Heart right ventricle (tissue), 16 donors: Measurements from ENCODE around the gene LOXHD1. TPM values are rescaled to one million over a fixed set of nuclear protein-coding genes. Genes with fewer than 3 reads are reported as not detected.

Experiments
- ATAC-seq, 8 donors: fragments of 200-7000 bp; cut with Tn5 transposase; one replicate each; pipeline ENCODE4 v1.9.1; 2020; ENCODE audit warnings: mild to moderate bottlenecking in 8 of 8, moderate library complexity in 8 of 8, moderate number of reproducible peaks in 1 of 8
- DNase-seq, 2 donors: peaks; one replicate each; pipeline ENCODE4 v3.0.0-alpha.2; 2020
- H3K27ac ChIP-seq, 10 donors: fragments of 200-600 bp; sonication (generic) in 2 of 10; one replicate each; pipeline versions ENCODE4 v1.5.0 to v1.8.0; 2020 to 2022; ENCODE audit warnings: mild to moderate bottlenecking in 3 of 10
- H3K27me3 ChIP-seq, 7 donors: fragments of 200-600 bp; one replicate each; pipeline ENCODE4 v1.8.0; 2021 to 2022; ENCODE audit warnings: mild to moderate bottlenecking in 2 of 7
- H3K36me3 ChIP-seq, 9 donors: fragments of 200-600 bp; sonication (generic) in 1 of 9; one replicate each; pipeline versions ENCODE4 v1.5.0 to v1.8.0; 2020 to 2022; ENCODE audit warnings: mild to moderate bottlenecking in 2 of 9
- H3K4me1 ChIP-seq, 9 donors: fragments of 200-600 bp; sonication (generic) in 1 of 9; one replicate each; pipeline versions ENCODE4 v1.5.0 to v1.8.0; 2020 to 2022; ENCODE audit warnings: mild to moderate bottlenecking in 4 of 9
- H3K4me3 ChIP-seq, 10 donors: fragments of 200-600 bp; sonication (generic) in 2 of 10; one replicate each; pipeline versions ENCODE4 v1.5.0 to v1.8.0; 2020 to 2022; ENCODE audit warnings: mild to moderate bottlenecking in 7 of 10, moderate library complexity in 2 of 10
- H3K9me3 ChIP-seq, 11 donors: fragments of 200-600 bp in 10 of 11; sonication (generic) in 2 of 11; one replicate each; pipeline versions ENCODE4 v1.5.0 to v1.8.0; 2013 to 2022; ENCODE audit warnings: mild to moderate bottlenecking in 2 of 11, control low read depth in 1 of 11, moderate library complexity in 1 of 11
- WGBS, 2 donors: extraction: QIAGEN DNeasy Blood & Tissue Kit; methylation state at CpG; one replicate each; pipeline ENCODE4 v1.1.7; 2013; ENCODE audit warnings: inconsistent platforms in 1 of 2; 5-methylcytosine and 5-hydroxymethylcytosine counted together
- intact Hi-C, 10 donors: fragments of 100-400 bp; cut with DNase I; formaldehyde crosslinking; loops; one replicate each; pipeline versions ENCODE4 v1.11.1 to v1.14.2; 2022
- polyA plus RNA-seq, 2 donors: library from polyadenylated mRNA; stranded (reverse); fragments of 200-250 nt; gene quantifications; one replicate each; pipeline ENCODE4 v1.2.3, GENCODE V29; 2013
- total RNA-seq, 10 donors: library from RNA; stranded (reverse); fragmentation: NEBNext Ultra II Directional in 3 of 10; extraction: Animal tissue kit (Norgen Biotek cat#: 25700) in 3 of 10; gene quantifications; one replicate each; pipeline versions ENCODE4 v1.2.1 to v1.2.4, GENCODE V29; 2021 to 2023
- TF ChIP-seq, protein P1 (sequence below), 9 donors: fragments of 200-600 bp; sonication (generic) in 2 of 9; IDR thresholded peaks; one replicate each; pipeline versions ENCODE4 v1.5.0 to v1.8.0; 2021 to 2022; ENCODE audit warnings: antibody characterized with exemption in 9 of 9, mild to moderate bottlenecking in 5 of 9, moderate library complexity in 1 of 9
- donor health status: Arrhythmogenic right ventricular cardiomyopathy.
- donor health status: ischemic (EF 13 %, LVEDD 7.1; RV severe dilation, severe dysfunction).
- donor health status: healthy with polysubstance abuse.
- donor health status: DM: no; HTN: yes; CAD: no.
- donor health status: DM: no; HTN: no; CAD: no.
- donor health status: ischemic (EF 25% LVEDD 6.9; RV normal size, moderate dysfunction).
- donor health status: ischemic (EF 25% LVEDD 5.7; RV mildly dilated, moderate dysfunction).
- donor health status: healthy.
- donor health status: DM: yes; HTN: yes; CAD: no.
- donor health status: Ischemic cardiomyopathy.
- donor health status: ischemic (EF 35%, LVEDD 5.7; RV mildly dilated, moderate dysfunction).
- donor health status: nonischemic (EF 11% LVEDD 7.7; RV severe dilation, severe dysfunction).
- donor health status: DM: yes; HTN: yes; CAD: no.
- donor health status: PGD.
- donor health status: ischemic (EF 29% LVEDD 5.4; RV normal size, mild dysfunction).
- donor health status: nonischemic (EF 23%, LVEDD 6.1; RV moderate dilation, normal function).

Gene LOXHD1
- total and polyA plus RNA-seq, 12 donors, result 0.15 to 1.9 (median 0.88) TPM

DNA sequence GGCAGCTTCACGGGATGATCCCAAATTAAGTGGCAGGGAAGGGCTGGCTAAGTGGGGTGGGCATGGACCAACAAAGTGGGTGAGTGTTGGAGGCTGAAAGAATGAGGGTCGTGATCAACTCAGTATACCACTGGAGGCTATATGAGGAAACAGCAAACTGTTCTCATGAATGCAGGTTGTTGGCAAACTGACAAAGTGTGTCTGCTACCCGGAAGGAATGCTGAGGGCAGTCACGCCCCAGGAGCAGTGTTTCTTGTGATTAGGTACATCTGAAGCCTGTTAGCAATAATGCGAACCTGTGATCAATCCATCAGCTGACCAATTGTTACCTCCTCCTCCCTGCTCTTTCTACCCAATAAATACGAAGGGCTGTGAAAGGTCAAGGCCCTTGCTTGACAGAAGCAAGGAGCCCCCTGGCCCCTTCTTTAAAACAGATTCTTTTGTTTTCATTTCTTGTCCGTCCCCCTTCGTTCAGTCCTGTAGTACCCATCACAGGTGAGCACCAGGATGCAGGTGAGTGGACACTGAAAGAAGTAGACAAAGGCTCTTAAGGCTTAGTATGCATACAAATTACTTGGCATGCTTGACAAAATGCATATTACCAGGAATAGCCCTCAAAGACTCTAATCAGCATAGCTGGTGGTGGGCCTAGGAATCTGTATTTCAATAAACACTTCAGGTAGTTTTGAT lies 67.9 kb downstream of the LOXHD1 start:
- H3K4me1 ChIP-seq, result peaks cover 0 to 12% (median 5%) of the 10 kb centered on the region in 9 donors
- no peaks in the 10 kb centered on the region for H3K9me3 ChIP-seq
- ATAC-seq (no peak), DNase-seq (no peak)
- H3K27me3 ChIP-seq, result no peaks in the 10 kb centered on the region
- TF ChIP-seq, protein P1, sequence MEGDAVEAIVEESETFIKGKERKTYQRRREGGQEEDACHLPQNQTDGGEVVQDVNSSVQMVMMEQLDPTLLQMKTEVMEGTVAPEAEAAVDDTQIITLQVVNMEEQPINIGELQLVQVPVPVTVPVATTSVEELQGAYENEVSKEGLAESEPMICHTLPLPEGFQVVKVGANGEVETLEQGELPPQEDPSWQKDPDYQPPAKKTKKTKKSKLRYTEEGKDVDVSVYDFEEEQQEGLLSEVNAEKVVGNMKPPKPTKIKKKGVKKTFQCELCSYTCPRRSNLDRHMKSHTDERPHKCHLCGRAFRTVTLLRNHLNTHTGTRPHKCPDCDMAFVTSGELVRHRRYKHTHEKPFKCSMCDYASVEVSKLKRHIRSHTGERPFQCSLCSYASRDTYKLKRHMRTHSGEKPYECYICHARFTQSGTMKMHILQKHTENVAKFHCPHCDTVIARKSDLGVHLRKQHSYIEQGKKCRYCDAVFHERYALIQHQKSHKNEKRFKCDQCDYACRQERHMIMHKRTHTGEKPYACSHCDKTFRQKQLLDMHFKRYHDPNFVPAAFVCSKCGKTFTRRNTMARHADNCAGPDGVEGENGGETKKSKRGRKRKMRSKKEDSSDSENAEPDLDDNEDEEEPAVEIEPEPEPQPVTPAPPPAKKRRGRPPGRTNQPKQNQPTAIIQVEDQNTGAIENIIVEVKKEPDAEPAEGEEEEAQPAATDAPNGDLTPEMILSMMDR (IDR thresholded peaks at IDR 0.05), result no peak
- no peaks in the 10 kb centered on the region for H3K36me3 ChIP-seq
- no peak overlapping the region for H3K4me3 ChIP-seq
- intact Hi-C loops, result no loop called here
- H3K27ac ChIP-seq, result no peak overlapping the region
- 65 to 77% methylated on average over 8 of the region's 8 CpGs for WGBS, 2 donors

DNA sequence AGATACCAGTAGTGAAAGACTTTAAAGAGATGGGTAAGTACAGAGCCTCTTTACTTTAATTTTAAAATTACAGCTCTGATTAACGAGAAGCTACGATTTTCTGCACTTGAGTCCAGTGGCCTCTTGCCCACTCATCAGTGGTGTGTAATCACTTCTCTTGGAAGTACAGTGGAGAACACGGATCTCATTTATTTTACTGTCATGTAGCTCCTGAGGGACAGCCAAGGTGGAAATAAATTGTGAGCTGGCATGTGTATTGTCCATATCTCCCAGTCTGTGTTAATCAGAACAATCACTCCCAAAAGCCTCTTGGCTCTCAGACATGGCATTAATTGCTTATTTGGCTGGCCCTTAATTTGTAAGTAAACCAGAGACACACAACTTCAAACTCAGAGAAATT lies 69.4 kb downstream of the LOXHD1 start:
- ATAC-seq (no peak), DNase-seq (no peak)
- TF ChIP-seq, protein P1 (IDR thresholded peaks at IDR 0.05), result no peak
- Histone ChIP-seq H3K27me3 (no peaks in the 10 kb centered on the region), H3K4me1 (peaks cover 0 to 12% (median 4%) of the 10 kb centered on the region in 9 donors), H3K36me3 (no peaks in the 10 kb centered on the region), H3K27ac (no peak overlapping the region), H3K4me3 (no peak overlapping the region), H3K9me3 (no peaks in the 10 kb centered on the region)
- 18 to 37% methylated on average over 3 of the region's 3 CpGs for WGBS, 2 donors
- intact Hi-C loops, result no loop called here

DNA sequence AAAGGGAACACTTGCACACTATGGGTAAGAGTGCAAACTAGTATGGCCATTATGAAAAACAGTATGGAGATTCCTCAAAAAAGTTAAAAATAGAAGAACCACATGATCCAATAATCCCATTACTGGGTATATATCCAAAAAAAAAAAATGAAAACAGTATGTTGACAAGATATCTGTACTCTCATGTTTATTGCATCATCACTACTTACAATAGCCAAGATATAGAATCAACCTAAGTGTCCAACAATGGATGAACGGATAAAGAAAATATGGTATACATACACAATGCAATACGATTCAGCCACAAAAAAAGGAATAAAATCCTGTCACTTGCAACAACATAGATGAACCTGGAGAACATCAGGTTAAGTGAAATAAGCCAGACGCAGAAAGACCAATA lies 73.3 kb downstream of the LOXHD1 start:
- peaks cover 0 to 20% (median 0%) of the 10 kb centered on the region in 11 donors for H3K9me3 ChIP-seq
- H3K27me3 ChIP-seq, result peaks cover 0 to 3% (median 0%) of the 10 kb centered on the region in 7 donors
- TF ChIP-seq, protein P1 (IDR thresholded peaks at IDR 0.05), result no peak
- no peak overlapping the region for H3K27ac ChIP-seq
- H3K36me3 ChIP-seq, result no peaks in the 10 kb centered on the region
- 76 to 80% methylated on average over 3 of the region's 3 CpGs for WGBS, 2 donors
- H3K4me3 ChIP-seq, result no peak overlapping the region
- H3K4me1 ChIP-seq, result peaks cover 0 to 9% (median 0%) of the 10 kb centered on the region in 9 donors
- DNase-seq (no peak), ATAC-seq (no peak)
- intact Hi-C loops, result no loop called here

DNA sequence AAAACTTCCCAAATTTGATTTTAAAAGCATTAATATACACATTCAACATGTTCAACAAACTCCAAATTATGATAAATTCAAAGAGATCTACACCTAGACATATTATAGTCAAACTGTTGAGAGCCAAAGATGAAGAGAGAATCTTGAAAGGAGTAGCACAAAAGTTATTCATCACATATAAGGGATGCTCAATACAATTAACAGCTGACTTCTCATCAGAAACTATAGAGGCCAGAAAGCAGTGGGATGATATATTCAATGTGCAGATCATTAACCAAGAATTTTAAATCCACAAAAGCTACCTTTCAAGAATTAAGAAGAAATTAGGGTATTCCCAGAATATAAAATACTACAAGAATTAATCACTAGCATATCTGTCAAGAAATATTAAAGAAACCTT lies 75.4 kb downstream of the LOXHD1 start:
- ATAC-seq, result no peak
- peaks cover 0 to 20% (median 0%) of the 10 kb centered on the region in 11 donors for H3K9me3 ChIP-seq
- TF ChIP-seq, protein P1 (IDR thresholded peaks at IDR 0.05), result no peak
- intact Hi-C loops, result no loop called here
- no peaks in the 10 kb centered on the region for H3K36me3 ChIP-seq
- H3K4me1 ChIP-seq, result no peaks in the 10 kb centered on the region
- H3K4me3 ChIP-seq, result no peak overlapping the region
- H3K27me3 ChIP-seq, result peaks cover 0 to 3% (median 0%) of the 10 kb centered on the region in 7 donors
- no peak overlapping the region for H3K27ac ChIP-seq
- DNase-seq, result no peak
